H9 (cell line): ENCODE measurements around the gene OXTR. TPM values are rescaled to one million over a fixed set of nuclear protein-coding genes. Genes with fewer than 3 reads are reported as not detected.

Source experiments
- DNase-seq: peaks from one replicate; pipeline ENCODE4 v3.0.0-alpha.2; 2017
- H2AFZ ChIP-seq: one replicate; pipeline ENCODE4 v1.6.1; 2013; ENCODE audit warnings: mild to moderate bottlenecking, low read length, control low read depth, moderate library complexity
- H2AK5ac ChIP-seq: 2 replicates; pipeline ENCODE4 v1.6.1; 2013; ENCODE audit warnings: low read length, control low read depth, mixed read lengths; ENCODE audit not compliant: insufficient read length
- H2BK120ac ChIP-seq: one replicate; pipeline ENCODE4 v1.6.1; 2013; ENCODE audit warnings: low read depth, mild to moderate bottlenecking, low read length, control low read depth, inconsistent platforms; ENCODE audit not compliant: poor library complexity, severe bottlenecking
- H2BK12ac ChIP-seq: 2 replicates; pipeline ENCODE4 v1.6.1; 2013; ENCODE audit warnings: low read length, control low read depth, mixed read lengths, low read depth; ENCODE audit not compliant: insufficient read length
- H2BK15ac ChIP-seq: 2 replicates; pipeline ENCODE4 v1.6.1; 2013; ENCODE audit warnings: low read depth, low read length, control low read depth
- H2BK20ac ChIP-seq: one replicate; pipeline ENCODE4 v1.6.1; 2013; ENCODE audit warnings: low read depth, mild to moderate bottlenecking, low read length, control low read depth, inconsistent platforms; ENCODE audit not compliant: poor library complexity, severe bottlenecking
- H2BK5ac ChIP-seq: 2 replicates; pipeline ENCODE4 v1.6.1; 2013; ENCODE audit warnings: low read length, control low read depth, mixed read lengths; ENCODE audit not compliant: insufficient read length
- H3K14ac ChIP-seq: 2 replicates; pipeline ENCODE4 v1.6.1; 2013; ENCODE audit warnings: low read length, control low read depth; ENCODE audit not compliant: insufficient read depth
- H3K18ac ChIP-seq: 2 replicates; pipeline ENCODE4 v1.6.1; 2013; ENCODE audit warnings: low read depth, mild to moderate bottlenecking, mixed read lengths, low read length, control low read depth; ENCODE audit not compliant: insufficient read length
- H3K23ac ChIP-seq: 2 replicates; pipeline ENCODE4 v1.6.1; 2013; ENCODE audit warnings: low read length, control low read depth, mixed read lengths, low read depth; ENCODE audit not compliant: insufficient read length
- H3K23me2 ChIP-seq: 2 replicates; pipeline ENCODE4 v1.6.1; 2013; ENCODE audit warnings: low read depth, mild to moderate bottlenecking, mixed read lengths, low read length, control low read depth; ENCODE audit not compliant: insufficient read length, poor library complexity, severe bottlenecking
- H3K27ac ChIP-seq: 2 replicates; pipeline ENCODE4 v1.5.1; 2013; ENCODE audit warnings: low read length, control low read depth, mixed read lengths, low read depth; ENCODE audit not compliant: insufficient read length
- H3K27me3 ChIP-seq: 2 replicates; pipeline ENCODE4 v1.6.1; 2013; ENCODE audit warnings: low read length, control low read depth, inconsistent platforms; ENCODE audit not compliant: insufficient read depth
- H3K4ac ChIP-seq: 2 replicates; pipeline ENCODE4 v1.6.1; 2013; ENCODE audit warnings: low read depth, mild to moderate bottlenecking, control low read depth, inconsistent platforms, low read length, moderate library complexity
- H3K4me1 ChIP-seq: 2 replicates; pipeline ENCODE4 v1.6.1; 2013; ENCODE audit warnings: low read length, control low read depth, inconsistent platforms; ENCODE audit not compliant: insufficient read depth
- H3K4me2 ChIP-seq: 2 replicates; pipeline ENCODE4 v1.6.1; 2013; ENCODE audit warnings: low read length, control low read depth, mixed read lengths; ENCODE audit not compliant: insufficient read length, insufficient read depth
- H3K56ac ChIP-seq: 2 replicates; pipeline ENCODE4 v1.6.1; 2013; ENCODE audit warnings: low read depth, mild to moderate bottlenecking, mixed read lengths, low read length, control low read depth; ENCODE audit not compliant: insufficient read length
- H3K79me1 ChIP-seq: 2 replicates; pipeline ENCODE4 v1.6.1; 2013; ENCODE audit warnings: low read depth, mild to moderate bottlenecking, moderate library complexity, low read length, control low read depth, inconsistent platforms; ENCODE audit not compliant: insufficient read depth, poor library complexity, severe bottlenecking
- H3K79me2 ChIP-seq: 2 replicates; pipeline ENCODE4 v1.6.1; 2013; ENCODE audit warnings: low read length, control low read depth, inconsistent platforms; ENCODE audit not compliant: insufficient read depth
- H3K9ac ChIP-seq: 2 replicates; pipeline ENCODE4 v1.6.1; 2013; ENCODE audit warnings: low read length, control low read depth, mixed read lengths; ENCODE audit not compliant: insufficient read length; ENCODE audit errors: extremely low read depth
- H3K9me3 ChIP-seq: one replicate; pipeline ENCODE4 v1.6.1; 2013; ENCODE audit warnings: low read depth, low read length, inconsistent platforms; ENCODE audit not compliant: control insufficient read depth
- H3T11ph ChIP-seq: one replicate; pipeline ENCODE4 v1.6.1; 2013; ENCODE audit warnings: mild to moderate bottlenecking, low read length, control low read depth, inconsistent platforms
- H4K20me1 ChIP-seq: one replicate; pipeline ENCODE4 v1.6.1; 2013; ENCODE audit not compliant: control insufficient read depth, insufficient read length, insufficient read depth
- H4K5ac ChIP-seq: 2 replicates; pipeline ENCODE4 v1.6.1; 2013; ENCODE audit warnings: low read depth, mild to moderate bottlenecking, mixed read lengths, low read length, control low read depth; ENCODE audit not compliant: insufficient read length
- H4K8ac ChIP-seq: replicated peaks from 2 replicates; pipeline ENCODE4 v1.6.1; 2013; ENCODE audit warnings: low read length, control low read depth, mixed read lengths, low read depth; ENCODE audit not compliant: insufficient read length
- H4K91ac ChIP-seq: 2 replicates; pipeline ENCODE4 v1.6.1; 2013; ENCODE audit warnings: low read depth, mild to moderate bottlenecking, moderate library complexity, mixed read lengths, low read length, control low read depth; ENCODE audit not compliant: insufficient read length
- H3K27ac Mint-ChIP-seq, 3 experiments: 2 replicates in 2 of 3; 3 replicates in 1 of 3; pipeline ENCODE4 v1.8.0; 2020 to 2021; ENCODE audit warnings: mixed read lengths in 3 of 3, mild to moderate bottlenecking in 1 of 3, moderate library complexity in 1 of 3
- H3K27me3 Mint-ChIP-seq: 2 replicates; pipeline ENCODE4 v1.8.0; 2021; ENCODE audit warnings: low read depth, mild to moderate bottlenecking, moderate library complexity, mixed read lengths
- H3K36me3 Mint-ChIP-seq, 3 experiments: 2 replicates in 2 of 3; 3 replicates in 1 of 3; pipeline ENCODE4 v1.8.0; 2020 to 2021; ENCODE audit warnings: low read depth in 3 of 3, mixed read lengths in 3 of 3; ENCODE audit not compliant: insufficient read depth in 1 of 3
- H3K4me1 Mint-ChIP-seq, 2 experiments: 2 replicates each; pipeline ENCODE4 v1.8.0; 2020; ENCODE audit warnings: mixed read lengths in 2 of 2
- H3K4me3 Mint-ChIP-seq, 2 experiments: 2 replicates in 1 of 2; 3 replicates in 1 of 2; pipeline ENCODE4 v1.8.0; 2020 to 2021; ENCODE audit warnings: mild to moderate bottlenecking in 2 of 2, mixed read lengths in 2 of 2, moderate library complexity in 1 of 2
- H3K9me3 Mint-ChIP-seq, 2 experiments: 2 replicates in 1 of 2; 3 replicates in 1 of 2; pipeline ENCODE4 v1.8.0; 2020; ENCODE audit warnings: mild to moderate bottlenecking in 2 of 2, mixed read lengths in 2 of 2, moderate library complexity in 1 of 2
- CTCF ChIP-seq: fragments of 200-600 bp; sonication (generic); conservative IDR thresholded peaks from 3 replicates; pipeline ENCODE4 v1.8.0; 2021; ENCODE audit warnings: antibody characterized with exemption, mild to moderate bottlenecking
- WGBS: extraction: QIAGEN DNeasy Blood & Tissue Kit; methylation state at CpG from one replicate; pipeline ENCODE4 v1.1.7; 2013; ENCODE audit warnings: missing lambda C conversion rate, low lambda C conversion rate, mixed read lengths; ENCODE audit not compliant: insufficient read length; ENCODE audit errors: extremely low coverage; 5-methylcytosine and 5-hydroxymethylcytosine counted together
- total RNA-seq: library from RNA; stranded (reverse); gene quantifications from 2 replicates; pipeline ENCODE4 v1.2.1, GENCODE V29; 2021

OXTR gene
- total RNA-seq, 1 experiment from 2014 or later = 1.7 TPM

GRCh38 chr3:8743021-8743601 is 26.3 kb downstream of the OXTR start:
- H3K27me3 Mint-ChIP-seq = peaks cover 27% of the 10 kb centered on the region
- Histone ChIP-seq H3K4ac (no peak overlapping the region), H4K5ac (no peak overlapping the region), H3K27ac (no peak overlapping the region), H3K9ac (no peak overlapping the region), H2AFZ (no peak overlapping the region), H2BK20ac (no peak overlapping the region), H3T11ph (no peak overlapping the region), H2BK5ac (no peak overlapping the region), H3K79me1 (no peaks in the 10 kb centered on the region), H2BK15ac (no peak overlapping the region), H3K79me2 (no peaks in the 10 kb centered on the region), H3K27me3 (no peaks in the 10 kb centered on the region), H3K4me1 (peaks cover 12% of the 10 kb centered on the region; the same call in 1 of the 2 replicates), H3K4me2 (no peak overlapping the region), H3K14ac (no peak overlapping the region), H3K23ac (no peak overlapping the region), H3K56ac (no peak overlapping the region), H4K20me1 (no peaks in the 10 kb centered on the region), H3K9me3 (no peaks in the 10 kb centered on the region), H2AK5ac (no peak overlapping the region), H4K8ac (no peak overlapping the region), H2BK12ac (no peak overlapping the region), H4K91ac (no peak overlapping the region), H3K23me2 (peaks cover 3% of the 10 kb centered on the region), H2BK120ac (no peak overlapping the region), H3K18ac (no peak overlapping the region)
- DNase-seq = no peak
- no peaks in the 10 kb centered on the region for H3K36me3 Mint-ChIP-seq
- no peak overlapping the region for H3K4me3 Mint-ChIP-seq
- TF ChIP-seq CTCF = no peak
- H3K9me3 Mint-ChIP-seq = no peaks in the 10 kb centered on the region; a peak in 1 of 5 replicates
- H3K27ac Mint-ChIP-seq = no peak overlapping the region
- H3K4me1 Mint-ChIP-seq = peaks cover 37 to 41% of the 10 kb centered on the region in 2 experiments
- WGBS = no CpG with 5 or more reads among the region's 6 CpGs
